Kidney (tissue), 14 donors: ENCODE measurements around the gene LRRN4CL. TPM values are rescaled to one million over a fixed set of nuclear protein-coding genes. Genes with fewer than 3 reads are reported as not detected.
"Not testable (repeated sequence)": the region's sequence is repeated elsewhere in the genome, so short reads cannot be mapped to it uniquely, and the experiment has no call there.

Source experiments
- DNase-seq, 5 donors: peaks; one replicate each; pipeline ENCODE4 v3.0.0-alpha.2; 2013 to 2020
- FAIRE-seq: peaks from 2 replicates; lab custom pipeline; 2012; peaks lifted over from hg19 to GRCh38; lab: Jason Lieb, UNC
- H3K27ac ChIP-seq, 2 donors: one replicate each; pipeline ENCODE4 v1.7.0; 2013; ENCODE audit warnings: low read depth in 2 of 2, low read length in 2 of 2, inconsistent platforms in 1 of 2
- H3K27me3 ChIP-seq: one replicate; pipeline ENCODE4 v1.7.1; 2013; ENCODE audit warnings: low read length, inconsistent platforms; ENCODE audit not compliant: control insufficient read depth, insufficient read depth
- H3K36me3 ChIP-seq, 3 donors: one replicate each; pipeline versions ENCODE4 v1.7.0 to v1.7.1; 2013; ENCODE audit warnings: low read length in 3 of 3, control low read depth in 1 of 3, inconsistent platforms in 1 of 3; ENCODE audit not compliant: insufficient read depth in 3 of 3, control insufficient read depth in 2 of 3
- H3K4me1 ChIP-seq, 3 donors: one replicate each; pipeline versions ENCODE4 v1.7.0 to v1.7.1; 2013; ENCODE audit warnings: low read length in 3 of 3, inconsistent platforms in 1 of 3, low read depth in 1 of 3; ENCODE audit not compliant: control insufficient read depth in 2 of 3, insufficient read depth in 2 of 3
- H3K4me3 ChIP-seq, 3 donors: one replicate each; pipeline versions ENCODE4 v1.7.0 to v1.8.1; 2013; ENCODE audit warnings: low read length in 3 of 3, control low read depth in 1 of 3, inconsistent platforms in 1 of 3
- H3K9ac ChIP-seq, 3 donors: one replicate each; pipeline versions ENCODE4 v1.7.0 to v1.7.1; 2013; ENCODE audit warnings: low read length in 3 of 3, control low read depth in 1 of 3, inconsistent platforms in 1 of 3
- H3K9me3 ChIP-seq, 3 donors: one replicate each; pipeline versions ENCODE4 v1.7.0 to v1.7.1; 2013; ENCODE audit warnings: low read length in 3 of 3, control low read depth in 1 of 3, inconsistent platforms in 1 of 3; ENCODE audit not compliant: control insufficient read depth in 2 of 3, insufficient read depth in 1 of 3
- intact Hi-C: fragments of 100-400 bp; cut with DNase I; formaldehyde crosslinking; loops from one replicate; pipeline ENCODE4 v1.11.1; 2022
- polyA plus RNA-seq: library from polyadenylated mRNA; stranded (reverse); fragments of 350-450 nt; fragmentation: Illumina TruSeq; extraction: RNeasy Lipid Tissue Mini Kit (QIAGEN cat#74804); gene quantifications from one replicate; pipeline ENCODE4 v1.2.3, GENCODE V29; 2014; ENCODE audit warnings: low read depth, low replicate concordance; ENCODE audit not compliant: insufficient read depth
- total RNA-seq: library from RNA; stranded (reverse); fragmentation: NEBNext Ultra II Directional; extraction: Animal tissue kit (Norgen Biotek cat#: 25700); gene quantifications from one replicate; pipeline ENCODE4 v1.2.1, GENCODE V29; 2021
- TF ChIP-seq, protein P1 (sequence below): IDR thresholded peaks from 3 replicates; pipeline ENCODE4 v1.5.1; 2012; ENCODE audit warnings: mild to moderate bottlenecking, moderate library complexity, borderline replicate concordance; ENCODE audit not compliant: insufficient read depth; ENCODE audit errors: extremely low read depth
- donor health status: control.
- donor health status: control.
- donor health status: control.
- donor health status: control.
- donor health status: control.
- donor health status: DM: yes; HTN: yes; CAD: no.
- donor health status: Normal renal cell carcinoma (clear cell type).

LRRN4CL gene
- total and polyA plus RNA-seq, 2 donors from 2014 or later: 0.58 to 1.2 TPM

DNA sequence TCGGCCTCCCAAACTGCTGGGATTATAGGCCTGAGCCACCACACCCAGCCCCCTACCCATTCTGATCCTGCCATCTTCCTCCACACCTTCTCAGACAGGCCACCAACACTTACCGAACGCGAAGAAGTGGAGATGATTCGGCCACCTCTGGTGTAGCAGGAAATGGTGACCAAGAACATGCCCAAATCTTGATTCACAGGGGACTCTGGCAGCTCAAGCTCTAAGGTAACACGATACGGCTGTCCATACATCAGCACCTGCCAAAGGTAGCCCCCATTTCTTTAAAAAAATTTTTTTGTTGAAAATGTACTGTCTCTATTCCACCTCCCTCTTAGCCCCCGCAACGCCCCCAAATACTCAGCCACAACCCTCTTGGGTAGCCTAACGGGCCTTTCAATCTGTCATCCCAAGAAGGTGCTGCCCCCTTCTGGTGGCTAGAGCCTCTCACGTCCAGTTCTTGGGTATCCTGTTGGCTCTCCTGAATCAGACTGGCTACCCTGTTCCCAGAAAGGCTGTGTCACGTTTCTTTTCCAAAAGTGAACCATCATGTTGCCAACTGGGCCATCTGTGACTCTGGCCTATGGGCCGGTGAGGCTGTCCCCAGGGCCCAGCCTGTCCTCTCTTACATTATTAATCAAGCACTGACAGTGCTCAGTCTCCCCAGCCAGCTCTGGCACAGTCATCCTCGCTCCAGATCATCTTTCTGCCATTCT lies 5.3 kb upstream of the LRRN4CL start:
- FAIRE-seq: no peak
- Histone ChIP-seq H3K4me3 (no peak overlapping the region), H3K36me3 (peaks cover 5 to 32% (median 12%) of the 10 kb centered on the region in 3 donors), H3K27me3 (no peaks in the 10 kb centered on the region), H3K9ac (no peak overlapping the region), H3K4me1 (no peaks in the 10 kb centered on the region), H3K9me3 (no peaks in the 10 kb centered on the region), H3K27ac (no peak overlapping the region)
- peak in 4 of 5 donors; percentile 71 to 93 (median 78) for DNase-seq
- TF ChIP-seq, protein P1, sequence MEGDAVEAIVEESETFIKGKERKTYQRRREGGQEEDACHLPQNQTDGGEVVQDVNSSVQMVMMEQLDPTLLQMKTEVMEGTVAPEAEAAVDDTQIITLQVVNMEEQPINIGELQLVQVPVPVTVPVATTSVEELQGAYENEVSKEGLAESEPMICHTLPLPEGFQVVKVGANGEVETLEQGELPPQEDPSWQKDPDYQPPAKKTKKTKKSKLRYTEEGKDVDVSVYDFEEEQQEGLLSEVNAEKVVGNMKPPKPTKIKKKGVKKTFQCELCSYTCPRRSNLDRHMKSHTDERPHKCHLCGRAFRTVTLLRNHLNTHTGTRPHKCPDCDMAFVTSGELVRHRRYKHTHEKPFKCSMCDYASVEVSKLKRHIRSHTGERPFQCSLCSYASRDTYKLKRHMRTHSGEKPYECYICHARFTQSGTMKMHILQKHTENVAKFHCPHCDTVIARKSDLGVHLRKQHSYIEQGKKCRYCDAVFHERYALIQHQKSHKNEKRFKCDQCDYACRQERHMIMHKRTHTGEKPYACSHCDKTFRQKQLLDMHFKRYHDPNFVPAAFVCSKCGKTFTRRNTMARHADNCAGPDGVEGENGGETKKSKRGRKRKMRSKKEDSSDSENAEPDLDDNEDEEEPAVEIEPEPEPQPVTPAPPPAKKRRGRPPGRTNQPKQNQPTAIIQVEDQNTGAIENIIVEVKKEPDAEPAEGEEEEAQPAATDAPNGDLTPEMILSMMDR: peak; percentile 75
- intact Hi-C loops: loop anchor here (10.0 kb wide), 1 partner anchor 300 kb away; no protein-coding TSS in a partner anchor

DNA sequence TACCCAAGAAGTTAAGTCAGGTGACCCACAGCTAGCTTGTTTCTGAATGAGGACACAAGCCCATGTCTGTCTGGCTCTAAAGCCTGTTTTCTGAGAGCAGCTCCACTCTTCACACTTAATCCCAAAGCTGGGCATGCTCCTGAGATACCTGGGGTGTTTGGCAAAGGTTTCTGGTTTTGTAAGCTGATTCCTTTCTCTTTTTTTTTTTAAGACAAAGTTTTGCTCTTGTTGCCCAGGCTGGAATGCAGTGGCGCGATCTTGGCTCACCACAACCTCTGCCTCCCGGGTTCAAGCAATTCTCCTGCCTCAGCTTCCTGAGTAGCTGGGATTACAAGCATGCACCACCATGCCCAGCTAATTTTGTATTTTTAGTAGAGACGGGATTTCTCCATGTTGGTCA lies 4.3 kb upstream of the LRRN4CL start:
- H3K36me3 ChIP-seq: peaks cover 5 to 32% (median 12%) of the 10 kb centered on the region in 3 donors

DNA sequence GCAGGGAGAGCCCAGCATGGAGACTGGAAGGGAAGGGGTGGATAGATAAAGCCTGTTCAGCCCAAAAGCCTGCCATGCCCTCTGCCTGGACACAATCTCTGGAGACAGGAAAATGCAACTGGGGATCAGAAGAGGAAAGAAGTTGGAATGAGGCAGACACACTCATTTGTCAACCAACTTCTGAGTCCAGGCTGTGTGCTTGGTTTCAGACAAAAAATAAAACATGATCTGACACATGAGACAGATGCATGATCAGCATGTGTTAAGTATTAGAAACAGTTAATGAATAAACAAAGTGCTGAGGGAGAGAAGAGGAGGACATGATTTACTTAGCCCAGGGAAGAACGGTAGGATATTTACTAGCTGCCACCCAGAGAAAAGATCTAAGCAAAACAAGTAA lies 839 bp downstream of the LRRN4CL start:
- intact Hi-C loops: no loop called here
- H3K9ac ChIP-seq: peak overlapping the region in 2 of 3 donors; percentile 10 to 46
- H3K4me3 ChIP-seq: peak overlapping the region; percentile 16 to 34 (median 32)

More for the DNA sequence above, 4.3 kb upstream of the LRRN4CL start:
- H3K9me3 ChIP-seq, DNase-seq, H3K4me1 ChIP-seq, H3K4me3 ChIP-seq, H3K9ac ChIP-seq, FAIRE-seq, H3K27me3 ChIP-seq, H3K27ac ChIP-seq: not testable (repeated sequence)
- intact Hi-C loops: loop anchor here (10.0 kb wide), 1 partner anchor 299 kb away; no protein-coding TSS in a partner anchor

More for the DNA sequence above, 839 bp downstream of the LRRN4CL start:
- Histone ChIP-seq H3K4me1 (peaks cover 4 to 9% (median 8%) of the 10 kb centered on the region in 3 donors), H3K9me3 (no peaks in the 10 kb centered on the region), H3K27me3 (no peaks in the 10 kb centered on the region), H3K36me3 (peaks cover 5 to 31% (median 12%) of the 10 kb centered on the region in 3 donors), H3K27ac (no peak overlapping the region)
- no peak for FAIRE-seq
- DNase-seq: peak in 1 of 5 donors; percentile 38
- TF ChIP-seq, protein P1: no peak
